ENCODE results near the gene ADAMTSL2.

The ADAMTSL2 gene

DNA sequence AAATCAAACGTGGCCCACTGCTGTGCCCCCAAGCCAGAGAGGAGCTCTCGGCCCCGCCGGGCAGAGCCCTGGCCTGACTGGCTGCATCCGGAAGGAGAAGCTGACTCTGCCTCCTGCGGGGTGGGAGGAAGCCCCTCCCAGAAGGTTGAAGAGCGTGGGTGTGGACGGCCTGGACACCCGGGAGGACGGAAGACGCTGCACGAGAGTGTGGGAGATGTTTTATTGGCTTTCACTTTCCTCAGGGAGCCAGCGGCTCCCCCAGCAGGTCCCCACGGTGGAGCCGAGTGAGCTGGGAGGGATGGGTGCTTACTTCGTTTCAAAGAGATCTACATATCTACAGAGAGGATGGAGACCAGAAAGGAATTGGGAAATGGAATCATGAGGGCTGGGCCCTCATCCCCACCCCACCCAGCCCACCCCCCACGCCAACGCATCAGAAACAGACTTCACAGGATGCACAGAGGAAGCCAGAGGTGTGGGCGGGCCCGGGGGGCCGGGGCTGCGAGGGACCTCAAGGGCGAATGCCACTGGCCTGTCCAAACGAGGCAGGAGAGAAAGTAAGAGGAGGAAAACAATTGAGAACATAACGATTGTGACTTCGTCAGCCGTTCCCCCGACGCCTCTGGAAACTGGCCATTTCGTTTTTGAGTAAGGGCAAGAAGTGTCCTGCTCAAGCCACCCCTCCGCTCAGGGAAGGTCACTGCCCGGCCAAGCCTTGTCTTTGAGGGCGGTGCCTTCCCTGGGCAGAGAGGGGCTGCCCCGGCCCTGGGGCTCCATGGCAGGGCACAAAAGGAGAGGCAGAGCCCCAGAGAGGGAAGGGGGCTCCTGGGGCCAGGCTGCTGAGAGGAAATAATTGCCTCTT, 42.6 kb downstream of the ADAMTSL2 start:
- no peak for DNase-seq

DNA sequence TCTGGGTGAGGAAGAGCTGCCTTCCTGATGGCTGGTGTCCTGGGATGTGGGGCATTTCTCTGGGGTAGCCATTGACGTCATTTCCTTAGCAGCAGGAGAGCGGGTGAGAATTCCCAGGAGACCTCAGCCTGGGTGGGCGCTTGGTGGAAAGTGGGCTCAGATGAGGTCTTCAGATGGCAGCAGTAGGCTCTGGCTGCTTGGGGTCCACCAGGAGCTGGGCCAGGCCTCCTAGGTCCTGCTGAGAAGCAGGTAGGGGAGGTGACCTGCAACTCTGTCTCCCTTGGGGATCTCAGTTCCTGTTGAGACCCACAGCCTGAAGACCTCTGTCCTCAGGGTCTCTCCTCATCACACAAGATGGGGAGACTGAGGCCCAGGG, 43.2 kb downstream of the ADAMTSL2 start:
- no peak for DNase-seq

DNA sequence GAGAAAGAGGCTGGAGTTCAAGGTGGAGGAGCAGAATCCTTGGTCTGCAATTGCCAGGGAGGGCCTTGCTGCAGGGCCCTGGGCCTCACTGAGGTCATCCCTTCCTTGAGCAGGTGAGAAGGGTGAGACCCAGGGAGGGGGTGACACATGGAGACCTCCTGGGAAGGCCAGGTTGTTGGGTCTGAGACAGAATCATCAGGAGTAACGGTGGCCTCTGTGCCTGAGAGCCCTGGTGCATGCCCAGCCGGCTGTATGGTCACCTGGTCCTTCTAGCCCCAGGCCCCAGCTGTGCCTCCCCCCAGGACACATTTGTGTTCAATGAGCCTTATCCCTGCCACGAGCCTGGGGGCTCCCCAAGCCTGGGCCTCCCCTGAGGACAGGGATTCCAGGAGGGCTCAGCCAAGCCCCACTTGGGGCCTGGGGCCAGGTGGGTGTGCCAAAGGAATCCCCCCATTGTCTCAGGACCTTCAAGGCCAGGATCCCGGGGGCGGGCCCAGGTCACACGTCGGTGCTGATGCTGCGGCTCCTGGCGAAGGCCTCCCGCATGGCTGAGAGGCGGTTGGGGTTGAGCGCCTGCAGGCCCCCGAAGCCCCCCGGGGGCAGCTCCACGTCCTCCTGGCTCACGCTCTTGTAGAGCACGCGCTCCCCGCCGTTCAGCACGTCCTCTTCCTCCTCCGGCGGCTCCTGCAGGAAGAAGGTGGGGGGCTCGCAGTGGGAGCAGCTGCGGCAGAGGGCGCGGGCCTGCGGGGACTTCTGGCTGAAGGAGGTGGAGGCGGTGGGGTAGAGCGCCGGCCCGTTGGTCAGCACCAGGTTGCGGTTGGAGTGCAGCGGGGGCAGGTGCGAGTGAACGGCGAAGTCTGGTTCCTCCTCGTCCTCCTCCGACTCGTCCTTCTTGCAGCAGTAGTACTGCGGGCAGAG, 44.3 kb downstream of the ADAMTSL2 start:
- no peak for DNase-seq

DNA sequence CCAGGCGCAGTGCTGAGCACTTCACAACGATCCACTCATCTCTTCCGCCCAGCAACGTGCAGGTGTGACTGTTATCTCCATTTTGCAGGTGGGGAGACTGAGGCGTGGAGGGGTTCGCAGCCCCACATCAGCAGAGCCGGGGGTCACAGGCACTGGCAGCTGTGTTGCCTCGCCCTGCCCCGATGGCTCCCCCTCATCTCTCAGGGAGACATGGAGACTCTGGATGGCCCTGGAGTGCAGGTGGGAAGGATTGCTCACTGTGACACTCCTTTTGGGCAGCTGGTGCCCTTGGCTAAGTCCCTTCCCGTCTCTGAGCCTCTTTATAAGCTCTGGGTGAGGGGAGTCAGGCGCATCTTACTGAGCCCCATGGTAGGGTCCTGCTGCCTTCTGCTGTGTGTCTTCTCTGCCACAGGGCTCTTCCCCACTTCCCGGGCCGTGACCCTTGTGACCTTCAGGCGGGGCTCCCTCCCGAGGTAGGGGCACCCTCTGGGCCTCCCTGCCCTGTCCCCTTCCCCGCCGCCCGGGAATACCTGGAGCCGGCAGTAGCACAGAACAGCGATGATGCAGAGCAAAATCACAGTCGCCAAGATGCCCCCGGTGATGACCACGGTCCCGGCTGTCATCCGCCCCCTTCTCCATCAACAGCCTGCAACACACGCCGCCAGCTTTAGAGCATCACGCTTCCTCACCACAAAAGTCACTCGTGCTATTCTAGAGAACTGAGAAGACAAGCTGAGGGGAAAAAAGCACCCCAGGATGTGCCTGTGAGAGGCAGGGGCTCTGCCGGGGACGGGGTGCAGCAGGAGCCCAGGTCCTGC, 45.3 kb downstream of the ADAMTSL2 start:
- DNase-seq = no peak

DNA sequence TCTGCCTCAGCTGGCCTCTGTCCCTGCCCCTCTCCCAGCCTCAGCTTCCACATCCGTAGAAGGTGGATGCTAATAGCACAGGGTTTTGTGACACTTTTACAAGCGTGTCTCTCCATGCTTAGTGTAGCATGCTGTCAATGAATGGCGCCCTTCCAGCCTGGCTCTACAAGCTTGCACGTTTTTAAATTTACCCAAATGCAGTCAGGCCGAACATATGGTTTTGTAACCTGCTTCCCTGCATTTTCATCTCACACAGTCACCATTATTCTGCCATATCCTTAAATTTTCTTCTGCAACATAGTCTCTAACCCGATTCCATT, 45.9 kb downstream of the ADAMTSL2 start:
- DNase-seq = no peak

DNA sequence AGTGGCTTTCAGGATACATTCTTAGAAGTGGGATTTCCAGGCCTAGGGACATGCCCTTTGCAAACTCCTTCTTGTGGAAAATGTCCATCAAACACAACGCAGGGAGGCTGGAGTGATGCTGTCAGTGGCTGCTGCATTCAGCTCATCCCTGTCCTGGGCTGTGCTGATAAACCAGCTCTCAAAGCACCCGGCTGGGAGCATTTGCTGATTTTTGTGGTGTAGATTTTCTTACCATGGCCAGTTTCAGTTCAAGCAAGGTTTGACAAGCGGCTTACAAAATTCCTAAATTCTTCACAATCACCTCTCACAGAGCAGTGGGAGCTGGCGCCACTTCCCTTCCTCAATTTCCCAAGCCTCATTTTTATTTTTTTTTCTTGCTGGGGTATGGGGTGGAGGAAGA, 46.5 kb downstream of the ADAMTSL2 start:
- no peak for DNase-seq

DNA sequence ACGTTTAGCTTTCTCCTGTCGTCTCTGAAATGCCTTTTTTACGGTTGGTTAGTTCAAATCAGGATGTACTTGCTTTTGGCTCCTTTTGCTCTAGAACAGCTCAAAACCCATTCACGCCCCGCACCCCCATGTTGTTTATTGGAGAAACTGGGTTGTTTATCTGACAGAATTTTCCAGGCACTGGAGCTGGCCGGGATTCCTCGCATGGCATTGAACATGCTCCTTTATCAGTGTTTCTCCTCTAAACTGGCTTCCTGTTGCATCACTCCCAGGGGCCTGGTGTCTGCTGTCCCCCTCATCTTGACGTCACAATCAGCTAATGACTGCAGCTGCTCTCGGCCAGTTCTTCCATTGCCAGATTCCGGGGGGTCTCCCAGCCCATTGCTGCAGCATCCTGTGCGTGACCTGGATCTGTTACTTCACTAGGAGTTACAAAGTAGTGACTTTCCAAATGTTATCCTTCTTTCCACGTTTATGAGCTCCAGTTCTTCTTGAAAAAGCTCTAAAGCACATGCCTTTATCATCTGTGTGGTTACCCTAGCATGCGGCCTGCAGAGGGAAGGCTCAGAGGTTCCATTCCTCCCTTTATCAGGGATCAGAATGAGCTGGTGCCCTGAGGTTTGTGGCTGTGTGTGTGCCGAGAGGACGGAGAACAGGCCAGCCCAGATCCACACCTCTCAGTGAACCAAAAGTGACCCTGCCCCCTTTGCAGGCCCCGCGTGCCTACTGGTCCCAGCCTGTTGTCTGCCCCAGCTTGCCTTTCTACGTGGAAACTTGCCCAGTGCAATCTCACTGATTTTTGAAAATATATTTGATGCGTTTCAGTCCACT, 47.2 kb downstream of the ADAMTSL2 start:
- no peak for DNase-seq

DNA sequence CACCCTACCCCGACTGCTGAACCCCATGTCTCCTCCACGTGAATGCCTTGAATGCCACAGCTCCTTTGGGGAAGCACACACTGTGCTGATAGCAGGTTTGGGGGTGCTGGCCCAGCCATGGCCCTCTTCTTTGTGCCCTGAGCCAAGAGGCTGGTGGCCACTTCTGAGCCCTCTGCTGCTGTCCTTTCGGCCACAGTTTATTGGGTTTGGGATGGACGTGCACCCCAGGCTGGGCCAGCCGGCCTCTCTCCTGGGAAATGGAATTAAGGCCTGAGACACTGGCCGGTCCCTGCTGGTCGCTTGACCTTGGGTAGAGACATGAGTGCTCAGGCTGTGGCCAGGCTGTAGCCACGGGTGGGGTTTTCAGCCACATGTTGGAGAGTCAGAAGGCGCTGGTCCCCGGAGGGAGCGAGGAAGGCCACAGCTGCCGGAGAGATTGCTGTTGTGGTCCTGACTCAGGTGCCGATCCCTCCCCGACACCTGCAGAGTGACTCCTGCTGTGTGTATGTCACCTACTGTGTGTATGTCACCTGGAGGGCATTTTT, 48.1 kb downstream of the ADAMTSL2 start:
- no peak for DNase-seq

DNA sequence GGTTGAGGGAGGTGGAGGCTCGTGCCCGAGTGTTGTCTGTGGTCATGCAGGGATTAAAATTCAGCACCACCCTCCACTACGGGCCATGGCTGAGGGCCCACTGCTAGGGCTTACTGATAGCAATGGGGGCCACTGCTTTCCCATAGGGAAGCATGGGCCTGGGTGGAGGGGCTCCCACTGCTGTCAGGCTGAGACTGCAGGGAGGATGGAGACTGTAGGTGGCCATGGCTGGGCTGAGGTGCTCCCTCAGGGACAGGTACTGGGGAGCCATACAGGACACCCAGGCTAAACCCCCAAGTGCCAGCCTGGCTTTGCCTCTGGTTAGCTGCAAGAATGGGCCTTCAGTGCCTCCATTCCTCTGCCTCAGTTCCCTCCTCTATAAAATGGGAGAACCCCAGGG, 48.6 kb downstream of the ADAMTSL2 start:
- no peak for DNase-seq

DNA sequence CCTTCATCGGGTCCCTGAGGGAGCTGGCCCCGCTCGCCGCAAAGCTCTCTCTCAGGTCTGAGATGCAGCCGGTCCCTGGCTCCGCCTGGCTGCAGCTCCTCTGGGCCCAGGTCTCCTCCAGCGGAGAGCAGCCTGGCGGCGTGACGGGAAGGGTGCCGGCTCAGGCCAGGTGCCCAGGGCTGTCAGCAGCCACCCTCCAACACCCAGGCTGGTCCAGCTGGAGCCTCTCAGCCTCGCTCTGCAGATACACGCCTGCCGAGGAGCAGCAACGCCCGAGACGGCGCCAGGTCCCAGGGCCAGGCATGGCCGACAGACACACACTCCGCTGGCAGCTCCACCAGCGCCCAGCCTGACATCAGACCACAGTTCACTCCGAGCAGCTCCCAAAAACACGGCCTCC, 49.1 kb downstream of the ADAMTSL2 start:
- no peak for DNase-seq

DNA sequence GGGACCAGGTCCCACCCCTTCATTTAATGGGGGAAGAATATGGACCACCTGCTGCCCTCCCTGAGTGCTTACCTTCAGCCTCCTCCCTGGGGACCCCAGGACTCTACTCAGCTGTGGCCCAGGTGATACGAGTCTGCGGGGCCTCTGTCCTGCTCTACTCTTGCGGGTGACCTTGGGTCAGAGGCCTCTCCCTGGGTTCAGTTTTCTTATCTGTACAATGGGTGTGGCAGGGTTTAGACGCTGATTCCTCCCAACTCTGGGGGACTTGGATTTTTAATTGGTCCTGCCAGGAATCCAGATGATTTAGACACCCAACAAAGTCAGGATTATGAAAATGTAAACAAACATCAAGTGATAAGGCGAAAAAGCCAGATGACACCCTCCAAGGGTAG, 49.7 kb downstream of the ADAMTSL2 start:
- DNase-seq = no peak

DNA sequence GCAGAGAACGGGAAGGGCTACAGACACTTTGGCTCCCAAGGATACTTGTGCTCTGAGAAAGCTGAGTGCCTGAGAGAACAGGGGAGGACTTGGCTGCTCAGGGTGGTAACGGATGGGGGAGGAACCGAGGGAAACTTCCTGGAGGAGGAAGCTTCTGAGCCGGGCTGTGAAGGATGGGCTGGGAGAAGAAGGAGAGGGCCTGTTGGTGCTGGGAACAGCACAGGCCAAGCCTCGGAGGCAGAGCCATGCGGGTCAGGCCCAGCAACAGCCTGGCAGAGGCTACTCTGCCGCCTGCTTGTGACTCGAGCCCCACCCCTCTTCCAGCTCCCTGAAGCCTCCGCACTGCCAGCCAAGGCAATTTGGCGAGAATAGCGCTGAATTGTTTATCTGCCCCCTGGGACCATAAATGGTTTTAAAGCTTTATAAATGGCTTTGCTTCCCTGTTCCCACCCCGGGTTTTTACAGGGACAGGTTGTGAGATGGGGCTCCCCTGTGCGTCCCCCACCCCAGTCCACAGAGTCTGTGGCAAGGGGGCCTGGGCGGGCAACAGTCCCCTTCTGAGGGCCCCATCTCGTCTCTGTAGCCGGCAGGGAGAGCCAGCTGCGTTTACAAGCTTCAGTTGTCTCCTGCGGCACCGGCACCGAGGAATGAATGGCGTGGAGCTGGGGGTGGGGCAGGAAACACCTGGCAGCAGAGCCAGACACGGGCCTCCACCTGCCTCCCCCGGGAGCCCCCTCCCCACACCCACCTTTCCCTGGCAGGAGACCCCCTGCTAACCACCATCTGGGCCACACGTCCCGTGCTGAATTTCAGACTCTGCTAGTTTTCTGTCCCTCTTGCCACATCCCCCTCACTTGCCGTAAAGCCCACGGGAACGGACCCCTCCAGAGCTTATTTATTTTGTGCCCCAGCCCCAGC, 50.3 kb downstream of the ADAMTSL2 start:
- no peak for DNase-seq

DNA sequence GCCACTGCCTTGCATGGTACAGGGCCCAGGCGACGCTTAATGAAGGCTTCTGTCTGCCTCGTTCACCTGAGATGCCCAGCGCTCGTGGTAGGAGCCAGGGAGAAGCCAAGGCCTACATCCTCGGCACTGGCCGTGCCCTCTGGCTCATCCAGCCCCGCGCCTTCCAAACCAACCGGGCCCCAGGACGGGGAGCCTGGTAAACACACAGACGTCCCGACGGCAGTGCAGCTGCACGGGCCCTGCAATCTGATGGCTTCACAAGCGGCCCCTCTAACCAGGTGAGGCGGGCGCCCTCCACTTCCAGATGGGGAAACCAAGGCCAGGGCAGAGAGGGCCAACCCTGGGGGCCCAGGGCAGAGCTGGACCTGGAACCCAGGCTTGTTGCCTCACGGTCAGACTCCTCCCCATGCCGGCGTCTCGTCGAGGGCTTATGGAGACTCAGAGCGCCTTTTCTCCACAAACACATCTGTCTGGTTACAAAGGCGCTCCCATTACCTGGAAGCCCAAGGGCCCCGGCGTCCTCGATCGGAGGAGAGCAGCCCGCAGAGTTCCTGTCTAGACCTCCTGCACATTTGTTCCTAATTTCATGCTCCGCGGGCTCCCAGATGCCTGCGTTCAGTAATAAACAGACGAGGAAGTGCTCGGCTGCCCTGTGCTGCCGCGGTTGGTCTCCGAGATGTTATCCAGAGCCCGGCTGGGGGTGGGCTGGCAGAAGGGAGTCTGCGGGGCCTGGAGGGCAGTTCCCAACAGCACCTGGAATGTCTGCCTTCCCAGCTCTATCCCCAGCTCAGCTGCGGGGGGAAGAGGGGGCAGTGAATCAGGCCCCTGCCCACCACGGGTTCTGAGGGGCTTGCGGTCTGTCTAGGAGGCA, 51.2 kb downstream of the ADAMTSL2 start:
- DNase-seq = no peak

DNA sequence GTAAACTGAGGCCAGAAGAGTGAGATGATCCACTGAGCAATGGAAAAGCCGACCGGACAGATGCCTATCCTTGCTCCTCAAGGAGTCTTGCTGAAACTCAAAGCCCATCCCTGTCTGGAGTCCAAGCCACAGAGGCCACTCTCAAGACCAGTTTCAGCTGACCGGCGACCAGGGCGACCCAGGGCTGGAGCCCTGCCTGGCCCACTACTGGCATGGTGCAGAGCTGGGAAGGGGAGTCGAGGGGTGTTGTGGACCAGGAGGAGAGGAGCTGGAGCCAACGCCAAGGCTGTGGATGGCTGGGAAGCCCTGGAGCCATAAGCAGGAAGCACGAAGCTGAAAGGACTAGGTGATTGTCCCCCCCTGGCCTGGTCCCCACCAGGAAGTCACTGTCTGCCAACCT, 52.5 kb downstream of the ADAMTSL2 start:
- DNase-seq = no peak

DNA sequence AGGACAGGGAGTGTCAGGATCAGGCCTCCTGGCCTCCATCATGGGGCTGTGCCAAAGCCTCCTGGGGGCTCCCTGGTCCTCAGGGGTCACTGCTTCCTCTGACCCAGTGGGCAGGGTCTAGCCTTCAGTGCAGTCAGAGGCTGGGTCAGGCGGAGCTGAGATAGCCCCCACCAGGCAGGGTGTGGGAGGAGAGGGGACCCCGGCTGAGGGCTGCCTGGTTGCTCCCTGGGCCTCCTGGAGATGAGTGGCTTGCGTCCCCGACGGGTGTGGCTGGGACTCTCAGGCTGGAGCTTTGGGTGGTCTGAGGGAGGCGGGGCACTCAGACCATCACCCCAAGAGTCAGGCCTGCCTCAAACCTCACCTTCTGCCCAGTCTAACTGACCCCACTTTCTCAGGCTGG, 53.0 kb downstream of the ADAMTSL2 start:
- no peak for DNase-seq

DNA sequence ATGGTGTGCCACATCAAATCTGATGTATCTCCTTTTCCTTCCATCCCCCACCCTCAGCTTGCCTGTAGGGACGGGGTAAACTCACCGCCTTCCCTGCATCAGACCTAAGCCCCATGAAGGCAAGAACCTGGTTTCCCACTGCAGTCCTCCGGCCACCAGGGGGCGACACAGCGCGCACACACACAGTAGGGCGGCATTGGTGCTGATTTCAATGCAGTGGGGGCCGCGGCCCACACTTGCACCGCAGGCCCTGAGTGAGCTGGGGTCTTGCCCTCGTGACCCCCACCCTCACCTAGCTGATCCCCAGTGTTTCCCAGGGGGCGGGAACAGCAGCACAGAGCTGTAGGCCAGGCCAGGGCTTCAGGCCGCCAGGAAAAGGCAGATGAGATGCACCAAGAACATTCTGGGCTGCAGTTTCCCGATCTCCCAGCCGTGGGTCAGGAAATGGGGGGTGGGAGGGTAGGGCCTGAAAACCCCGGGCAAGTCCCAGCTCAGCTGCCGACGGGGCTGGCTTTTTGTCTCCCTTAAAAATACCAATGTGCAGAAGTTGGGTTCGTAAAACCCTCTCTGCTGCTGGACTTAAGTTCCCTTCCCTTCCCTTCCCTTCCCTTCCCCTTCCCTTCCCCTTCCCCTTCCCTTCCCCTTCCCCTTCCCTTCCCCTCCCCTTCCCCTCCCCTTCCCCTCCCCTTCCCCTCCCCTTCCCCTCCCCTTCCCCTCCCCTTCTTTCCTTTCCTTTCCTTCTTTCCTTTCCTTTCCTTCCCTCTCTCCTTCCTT, 55.1 kb downstream of the ADAMTSL2 start:
- peak; percentile 67 to 70 for DNase-seq

DNA sequence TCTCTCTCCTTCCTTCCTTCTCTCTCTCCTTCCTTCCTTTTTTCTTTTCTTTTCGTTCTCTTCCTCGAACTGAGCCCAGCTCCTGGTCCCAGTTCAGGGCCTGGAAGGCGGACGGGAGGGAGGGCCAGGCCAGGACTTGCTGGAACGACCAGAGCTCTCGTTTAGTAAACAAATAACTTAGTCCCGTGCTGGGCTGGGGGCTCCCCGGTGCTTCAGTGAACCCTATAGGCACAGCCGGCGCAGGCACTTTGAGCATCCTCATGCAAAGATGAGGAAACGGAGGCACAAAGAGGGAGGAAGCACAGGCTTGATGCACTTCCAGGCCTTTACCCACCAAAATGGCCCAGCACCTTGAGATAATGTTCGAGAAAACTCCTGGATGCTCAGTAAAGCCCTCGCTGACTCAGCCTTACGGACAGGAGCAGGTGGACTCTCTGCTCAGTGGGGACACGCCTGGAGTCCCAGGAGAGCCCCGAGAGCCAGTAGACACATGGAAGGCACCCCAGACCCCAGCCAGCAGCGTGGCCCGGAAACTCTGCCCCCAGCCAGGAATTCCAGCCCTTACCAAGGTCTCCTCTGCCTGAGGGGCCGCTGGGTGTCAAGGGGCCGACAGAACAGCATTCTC, 55.8 kb downstream of the ADAMTSL2 start:
- no peak for DNase-seq

DNA sequence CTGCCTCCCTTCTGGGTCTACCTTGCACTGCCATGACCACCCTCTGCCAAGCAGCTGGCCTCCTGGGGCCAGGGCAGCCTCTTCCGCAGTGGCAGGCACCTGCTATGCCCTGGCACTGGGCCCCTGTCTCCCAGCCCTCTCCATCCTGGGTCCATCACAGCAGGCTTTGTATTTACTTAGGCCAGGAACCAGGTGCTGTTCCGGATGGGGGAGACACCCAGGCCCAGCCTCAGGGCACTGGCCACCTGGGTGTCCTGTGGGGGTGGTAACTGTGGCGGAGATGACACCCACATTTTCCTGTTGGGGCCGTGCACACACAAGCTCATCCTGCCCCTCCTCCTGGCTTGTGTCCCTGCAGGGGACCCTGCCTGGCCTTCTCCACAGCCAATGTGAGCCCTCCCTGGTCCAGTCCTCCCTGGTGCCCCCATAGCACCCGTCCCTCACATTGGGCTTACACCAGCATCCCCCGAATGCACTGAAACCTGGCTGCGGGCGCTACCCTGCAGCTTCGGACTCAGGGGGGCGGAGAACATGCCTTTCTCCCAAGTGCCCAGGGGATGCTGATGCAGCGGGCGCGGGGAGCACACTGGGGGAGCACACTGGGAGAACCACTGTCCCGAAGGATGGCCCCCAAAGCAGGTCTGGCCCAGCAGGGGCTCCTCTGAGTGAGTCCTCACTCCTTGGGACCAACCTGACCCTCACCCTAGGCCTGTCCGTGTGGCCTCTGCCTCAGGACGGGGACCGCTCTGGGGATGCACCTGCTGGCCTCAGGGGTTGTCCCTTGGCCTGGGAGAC, 56.8 kb downstream of the ADAMTSL2 start:
- no peak for DNase-seq
